ENCODE results near the gene BTBD9.

GRCh38 chr6:38484656-38485055 lies 155.1 kb downstream of the BTBD9 start:
- TF ChIP-seq CTCF (IDR thresholded peaks at IDR 0.05) (no peak), POLR2AphosphoS5 (IDR thresholded peaks at IDR 0.05; ENCODE audit: insufficient read depth in 1 of 2, low read depth in 1 of 2) (no peak)

All from vagina (tissue), 2 donors.